Mesenchymal stem cell (in vitro differentiated cells and primary cell): ENCODE data around the gene CCDC171.

Experiments used
- DNase-seq: peaks from one replicate; pipeline ENCODE4 v3.0.0-alpha.2; 2013
- H2AFZ ChIP-seq: one replicate; pipeline ENCODE4 v1.6.1; 2013; ENCODE audit warnings: low read depth, mild to moderate bottlenecking, control low read depth, inconsistent platforms, low read length, moderate library complexity
- H2AK5ac ChIP-seq: 2 replicates; pipeline ENCODE4 v1.6.1; 2013; ENCODE audit warnings: low read length, moderate library complexity, mild to moderate bottlenecking, inconsistent platforms; ENCODE audit not compliant: severe bottlenecking
- H2BK120ac ChIP-seq: one replicate; pipeline ENCODE4 v1.6.1; 2013; ENCODE audit warnings: low read depth, mild to moderate bottlenecking, inconsistent platforms, low read length, moderate library complexity
- H2BK12ac ChIP-seq, 2 experiments: one replicate each; pipeline ENCODE4 v1.6.1; 2013; ENCODE audit warnings: inconsistent platforms in 2 of 2, low read length in 2 of 2, mild to moderate bottlenecking in 2 of 2, moderate library complexity in 2 of 2, control low read depth in 1 of 2
- H2BK15ac ChIP-seq: one replicate; pipeline ENCODE4 v1.6.1; 2013; ENCODE audit warnings: mild to moderate bottlenecking, low read depth, inconsistent platforms; ENCODE audit not compliant: poor library complexity, severe bottlenecking
- H2BK5ac ChIP-seq: 2 replicates; pipeline ENCODE4 v1.6.1; 2013; ENCODE audit warnings: low read depth, mild to moderate bottlenecking, low read length, control low read depth, inconsistent platforms; ENCODE audit not compliant: poor library complexity, severe bottlenecking
- H3K14ac ChIP-seq, 2 experiments: one replicate each; pipeline ENCODE4 v1.6.1; 2013; ENCODE audit warnings: inconsistent platforms in 2 of 2, low read length in 2 of 2, control low read depth in 1 of 2, mild to moderate bottlenecking in 1 of 2, moderate library complexity in 1 of 2
- H3K18ac ChIP-seq, 2 experiments: one replicate each; pipeline ENCODE4 v1.6.1; 2013; ENCODE audit warnings: inconsistent platforms in 2 of 2, low read length in 2 of 2, control low read depth in 1 of 2, low read depth in 1 of 2, mild to moderate bottlenecking in 1 of 2
- H3K23ac ChIP-seq, 2 experiments: one replicate each; pipeline ENCODE4 v1.6.1; 2013; ENCODE audit warnings: inconsistent platforms in 2 of 2, low read length in 2 of 2, mild to moderate bottlenecking in 2 of 2, moderate library complexity in 2 of 2, control low read depth in 1 of 2
- H3K27ac ChIP-seq: 2 replicates; pipeline ENCODE4 v1.5.1; 2013; ENCODE audit warnings: mild to moderate bottlenecking, moderate library complexity, low read length, control low read depth, inconsistent platforms; ENCODE audit not compliant: poor library complexity, severe bottlenecking
- H3K27me3 ChIP-seq, 2 experiments: 2 replicates each; pipeline versions ENCODE4 v1.6.1 to v1.7.0; 2013; ENCODE audit warnings: low read length in 2 of 2, mild to moderate bottlenecking in 2 of 2, moderate library complexity in 2 of 2, control low read depth in 1 of 2, inconsistent platforms in 1 of 2; ENCODE audit not compliant: control insufficient read depth in 1 of 2, insufficient read depth in 1 of 2
- H3K36me3 ChIP-seq, 2 experiments: 2 replicates each; pipeline versions ENCODE4 v1.6.1 to v1.7.0; 2013; ENCODE audit warnings: low read length in 2 of 2, control low read depth in 1 of 2, inconsistent platforms in 1 of 2, low read depth in 1 of 2, mild to moderate bottlenecking in 1 of 2; ENCODE audit not compliant: insufficient read depth in 2 of 2, control insufficient read depth in 1 of 2
- H3K4ac ChIP-seq, 2 experiments: one replicate each; pipeline ENCODE4 v1.6.1; 2013; ENCODE audit warnings: inconsistent platforms in 2 of 2, low read length in 2 of 2, mild to moderate bottlenecking in 2 of 2, moderate library complexity in 2 of 2, control low read depth in 1 of 2, low read depth in 1 of 2
- H3K4me1 ChIP-seq: 2 replicates; pipeline ENCODE4 v1.6.1; 2013; ENCODE audit warnings: low read depth, low read length, control low read depth; ENCODE audit not compliant: control insufficient read depth, insufficient read depth
- H3K4me2 ChIP-seq: 2 replicates; pipeline ENCODE4 v1.6.1; 2013; ENCODE audit warnings: low read length, mild to moderate bottlenecking, inconsistent platforms; ENCODE audit not compliant: poor library complexity, severe bottlenecking
- H3K4me3 ChIP-seq, 2 experiments: 2 replicates each; pipeline versions ENCODE4 v1.5.1 to v1.7.0; 2013; ENCODE audit warnings: low read length in 2 of 2, mild to moderate bottlenecking in 2 of 2, control low read depth in 1 of 2, low read depth in 1 of 2; ENCODE audit not compliant: insufficient read depth in 1 of 2
- H3K79me1 ChIP-seq: replicated peaks from 2 replicates; pipeline ENCODE4 v1.6.1; 2013; ENCODE audit warnings: mild to moderate bottlenecking, control low read depth, low read length, inconsistent platforms; ENCODE audit not compliant: poor library complexity, severe bottlenecking
- H3K9ac ChIP-seq: 2 replicates; pipeline ENCODE4 v1.7.0; 2013; ENCODE audit warnings: mild to moderate bottlenecking, low read length, moderate library complexity
- H3K9me3 ChIP-seq: 2 replicates; pipeline ENCODE4 v1.7.0; 2013; ENCODE audit warnings: mild to moderate bottlenecking, low read length; ENCODE audit not compliant: control insufficient read depth
- H4K8ac ChIP-seq: one replicate; pipeline ENCODE4 v1.6.1; 2013; ENCODE audit warnings: inconsistent platforms, mild to moderate bottlenecking, low read length, moderate library complexity
- H4K91ac ChIP-seq: one replicate; pipeline ENCODE4 v1.6.1; 2013; ENCODE audit warnings: mild to moderate bottlenecking, low read length, inconsistent platforms
- WGBS: methylation state at CpG from one replicate; pipeline ENCODE4 v1.1.7; 2013; ENCODE audit warnings: mixed read lengths; 5-methylcytosine and 5-hydroxymethylcytosine counted together

CCDC171 gene

DNA sequence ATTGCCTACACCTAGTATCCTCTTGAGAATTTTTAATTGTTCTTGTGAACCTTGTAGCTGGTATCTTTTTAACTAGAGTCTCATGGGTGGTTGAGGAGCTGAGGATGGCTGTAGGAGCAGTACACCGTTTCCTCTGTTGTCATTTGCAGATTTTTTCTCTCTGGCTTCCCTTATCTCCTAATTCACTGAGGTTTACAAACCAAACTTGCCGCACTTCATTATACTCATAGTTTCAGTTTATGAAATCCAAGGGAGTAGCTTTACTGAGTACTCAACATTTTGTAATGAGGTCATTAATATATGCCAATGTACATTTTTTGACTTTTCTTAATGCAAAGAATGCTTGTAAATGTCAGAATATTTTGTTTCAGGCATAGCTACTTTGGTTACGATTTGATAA is 154.2 kb downstream of the CCDC171 start:
- Histone ChIP-seq H2BK5ac (no peak overlapping the region), H3K27ac (no peak overlapping the region), H2AK5ac (no peak overlapping the region), H3K4me1 (no peaks in the 10 kb centered on the region), H2BK12ac (no peak overlapping the region), H4K8ac (no peak overlapping the region), H3K23ac (no peak overlapping the region), H3K36me3 (no peaks in the 10 kb centered on the region), H2AFZ (no peak overlapping the region), H3K4me2 (no peak overlapping the region), H3K27me3 (no peaks in the 10 kb centered on the region), H3K79me1 (no peaks in the 10 kb centered on the region), H3K4me3 (no peak overlapping the region), H3K9ac (no peak overlapping the region), H3K4ac (no peak overlapping the region), H2BK15ac (no peak overlapping the region), H3K18ac (no peak overlapping the region), H3K9me3 (no peaks in the 10 kb centered on the region), H2BK120ac (no peak overlapping the region), H3K14ac (no peak overlapping the region), H4K91ac (no peak overlapping the region)
- WGBS: 71% methylated on average over 1 of the region's 3 CpGs
- DNase-seq: no peak

DNA sequence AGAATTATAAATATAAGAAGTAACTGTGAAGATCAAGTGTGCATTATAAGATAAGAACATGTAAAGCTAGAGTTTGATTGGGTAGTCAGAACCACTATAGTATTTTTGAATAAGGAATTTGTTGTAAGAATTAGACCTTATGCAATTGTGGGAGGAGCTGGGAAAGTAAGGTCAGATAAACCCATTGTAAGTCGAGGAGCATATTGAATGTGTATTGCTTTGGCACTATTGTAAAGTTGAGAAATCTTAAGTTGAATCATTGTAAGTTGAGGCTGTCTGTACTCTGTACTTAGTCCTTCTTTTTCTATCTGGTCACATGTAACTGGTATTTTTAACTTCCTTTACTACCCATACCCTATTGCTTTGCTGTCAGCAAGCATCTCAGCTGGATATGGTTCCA is 158.7 kb downstream of the CCDC171 start:
- H2AFZ ChIP-seq: no peak overlapping the region
- H4K8ac ChIP-seq: no peak overlapping the region
- no peaks in the 10 kb centered on the region for H3K36me3 ChIP-seq
- H3K4me3 ChIP-seq: no peak overlapping the region
- H4K91ac ChIP-seq: no peak overlapping the region
- no peak overlapping the region for H2BK15ac ChIP-seq
- H2BK120ac ChIP-seq: no peak overlapping the region
- WGBS: 75% methylated on average over 1 of the region's 1 CpG
- no peaks in the 10 kb centered on the region for H3K27me3 ChIP-seq
- H3K9ac ChIP-seq: no peak overlapping the region
- no peak overlapping the region for H3K4me2 ChIP-seq
- H3K27ac ChIP-seq: no peak overlapping the region
- no peak overlapping the region for H3K23ac ChIP-seq
- no peaks in the 10 kb centered on the region for H3K9me3 ChIP-seq
- H3K14ac ChIP-seq: no peak overlapping the region
- no peaks in the 10 kb centered on the region for H3K4me1 ChIP-seq
- DNase-seq: no peak
- H2BK12ac ChIP-seq: no peak overlapping the region
- no peaks in the 10 kb centered on the region for H3K79me1 ChIP-seq
- no peak overlapping the region for H3K18ac ChIP-seq
- H2BK5ac ChIP-seq: no peak overlapping the region
- no peak overlapping the region for H2AK5ac ChIP-seq
- no peak overlapping the region for H3K4ac ChIP-seq

DNA sequence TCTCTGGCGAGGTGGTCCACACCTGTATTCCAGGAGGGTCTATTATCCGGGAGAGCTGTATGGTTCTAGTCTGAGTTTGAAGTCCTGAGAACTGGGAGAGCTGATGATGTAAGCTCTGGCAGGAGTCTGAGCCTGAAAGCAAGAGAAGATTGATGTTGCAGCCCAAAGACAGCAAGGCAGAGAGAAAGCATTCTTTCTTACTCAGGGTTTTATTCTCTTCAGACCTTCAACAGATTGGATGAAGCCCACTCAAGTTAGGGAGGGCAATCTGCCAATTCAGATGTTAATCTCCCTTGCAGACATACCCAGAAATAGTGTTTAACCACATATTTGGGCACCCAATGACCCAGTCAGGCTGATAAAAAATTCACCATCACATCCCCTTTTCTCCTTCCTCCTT is 159.1 kb downstream of the CCDC171 start:
- no peak overlapping the region for H3K14ac ChIP-seq
- no peak overlapping the region for H3K23ac ChIP-seq
- H2AK5ac ChIP-seq: no peak overlapping the region
- WGBS: 84% methylated on average over 2 of the region's 2 CpGs
- no peak overlapping the region for H2AFZ ChIP-seq
- H3K4me3 ChIP-seq: no peak overlapping the region
- H3K18ac ChIP-seq: no peak overlapping the region
- H3K27me3 ChIP-seq: no peaks in the 10 kb centered on the region
- no peak overlapping the region for H3K4me2 ChIP-seq
- H3K36me3 ChIP-seq: no peaks in the 10 kb centered on the region
- H2BK120ac ChIP-seq: no peak overlapping the region
- no peak overlapping the region for H2BK5ac ChIP-seq
- no peak overlapping the region for H4K8ac ChIP-seq
- no peak overlapping the region for H2BK15ac ChIP-seq
- DNase-seq: peak; percentile 34
- H3K4ac ChIP-seq: no peak overlapping the region
- no peak overlapping the region for H2BK12ac ChIP-seq
- H4K91ac ChIP-seq: no peak overlapping the region
- no peaks in the 10 kb centered on the region for H3K9me3 ChIP-seq
- H3K4me1 ChIP-seq: no peaks in the 10 kb centered on the region
- no peak overlapping the region for H3K9ac ChIP-seq
- H3K79me1 ChIP-seq: no peaks in the 10 kb centered on the region
- H3K27ac ChIP-seq: no peak overlapping the region

DNA sequence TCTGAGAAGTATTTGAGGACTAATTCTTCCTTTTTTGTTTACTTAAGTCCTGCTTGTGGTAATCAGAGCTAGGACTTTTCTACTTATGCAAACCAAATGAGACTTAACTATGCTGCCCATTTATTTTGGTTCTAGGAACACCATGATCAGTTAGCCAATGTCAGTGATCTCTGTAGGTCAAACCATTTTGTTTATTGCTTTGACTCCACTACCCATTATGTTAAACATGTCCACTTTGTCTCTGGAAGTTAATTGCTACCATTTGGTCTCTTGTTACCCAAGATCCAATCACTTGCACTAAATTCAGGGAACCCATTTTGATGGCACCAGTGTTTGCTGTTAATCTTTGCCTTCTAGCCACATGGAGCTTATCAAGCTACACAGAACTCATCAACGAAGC is 161.9 kb downstream of the CCDC171 start:
- DNase-seq: peak; percentile 43
- Histone ChIP-seq H3K36me3 (no peaks in the 10 kb centered on the region), H3K18ac (peak overlapping the region in 1 of 2 experiments; percentile 8), H3K27ac (no peak overlapping the region), H3K4me3 (no peak overlapping the region), H2BK120ac (no peak overlapping the region), H2AFZ (no peak overlapping the region), H3K79me1 (no peaks in the 10 kb centered on the region), H2AK5ac (no peak overlapping the region), H3K9me3 (no peaks in the 10 kb centered on the region), H3K4ac (no peak overlapping the region), H2BK5ac (no peak overlapping the region), H3K14ac (no peak overlapping the region), H3K4me1 (no peaks in the 10 kb centered on the region), H3K4me2 (no peak overlapping the region), H3K27me3 (no peaks in the 10 kb centered on the region), H4K91ac (no peak overlapping the region), H2BK12ac (no peak overlapping the region), H3K9ac (no peak overlapping the region), H4K8ac (no peak overlapping the region), H2BK15ac (no peak overlapping the region), H3K23ac (no peak overlapping the region)
- no CpG with 5 or more reads among the region's 1 CpG for WGBS
